Peyer's patch (tissue), 4 donors: ENCODE data around the gene PRDM15.

Source experiments
- CTCF ChIP-seq, 6 experiments: fragments of 450-650 bp in 4 of 6; fragments of 200-600 bp in 2 of 6; sonication (generic) in 1 of 6; IDR thresholded peaks; one replicate each; pipeline ENCODE4 v1.5.1; 2017 to 2019; ENCODE audit warnings: antibody characterized with exemption in 6 of 6, mild to moderate bottlenecking in 3 of 6, moderate library complexity in 1 of 6
- POLR2A ChIP-seq, 2 donors: fragments of 450-650 bp; IDR thresholded peaks; one replicate each; pipeline ENCODE4 v1.5.1; 2017; ENCODE audit warnings: antibody characterized with exemption in 2 of 2, mild to moderate bottlenecking in 2 of 2, moderate library complexity in 2 of 2

- TF ChIP-seq CTCF (IDR thresholded peaks at IDR 0.05) (no peak), POLR2A (IDR thresholded peaks at IDR 0.05) (no peak)
Observed at GRCh38 chr21:41840880-41841279, 38.3 kb downstream of the PRDM15 start.
